Heart left ventricle (tissue), 13 donors: Measurements from ENCODE around the gene ALG6.

Experiments
- CTCF ChIP-seq, 12 donors: fragments of 200-600 bp; sonication (generic) in 4 of 12; IDR thresholded peaks; one replicate each; pipeline versions ENCODE4 v1.5.0 to v1.8.0; 2018 to 2022; ENCODE audit warnings: antibody characterized with exemption in 12 of 12, mild to moderate bottlenecking in 5 of 12
- POLR2A ChIP-seq, 2 donors: fragments of 450-650 bp; IDR thresholded peaks; one replicate each; pipeline ENCODE4 v1.6.1; 2017; ENCODE audit warnings: antibody characterized with exemption in 2 of 2, mild to moderate bottlenecking in 2 of 2, moderate library complexity in 2 of 2
- donor health status: ischemic (EF 13 %, LVEDD 7.1; RV severe dilation, severe dysfunction).
- donor health status: DM: no; HTN: yes; CAD: no.
- donor health status: DM: no; HTN: no; CAD: no.
- donor health status: ischemic (EF 25% LVEDD 6.9; RV normal size, moderate dysfunction).
- donor health status: ischemic (EF 25% LVEDD 5.7; RV mildly dilated, moderate dysfunction).
- donor health status: ischemic (EF 35%, LVEDD 5.7; RV mildly dilated, moderate dysfunction).
- donor health status: nonischemic (EF 11% LVEDD 7.7; RV severe dilation, severe dysfunction).
- donor health status: DM: yes; HTN: yes; CAD: no.
- donor health status: PGD.
- donor health status: ischemic (EF 29% LVEDD 5.4; RV normal size, mild dysfunction).
- donor health status: nonischemic (EF 23%, LVEDD 6.1; RV moderate dilation, normal function).

- TF ChIP-seq CTCF (IDR thresholded peaks at IDR 0.05) (no peak), POLR2A (IDR thresholded peaks at IDR 0.05) (no peak)
These were observed 14.7 kb upstream of the ALG6 start for GRCh38 chr1:63352736-63353135.
